Measurements from ENCODE around the gene ARMC2. TPM values are rescaled to one million over a fixed set of nuclear protein-coding genes. Genes with fewer than 3 reads are reported as not detected.
A peak's percentile ranks its signal among the peaks of the same experiment; 100 is the strongest.

ARMC2 gene
- total RNA-seq, 3 donors from 2014 or later (not counting 1 experiment from before 2014, with no cell fraction given), result 9.4 to 13.8 (median 9.7) TPM

DNA sequence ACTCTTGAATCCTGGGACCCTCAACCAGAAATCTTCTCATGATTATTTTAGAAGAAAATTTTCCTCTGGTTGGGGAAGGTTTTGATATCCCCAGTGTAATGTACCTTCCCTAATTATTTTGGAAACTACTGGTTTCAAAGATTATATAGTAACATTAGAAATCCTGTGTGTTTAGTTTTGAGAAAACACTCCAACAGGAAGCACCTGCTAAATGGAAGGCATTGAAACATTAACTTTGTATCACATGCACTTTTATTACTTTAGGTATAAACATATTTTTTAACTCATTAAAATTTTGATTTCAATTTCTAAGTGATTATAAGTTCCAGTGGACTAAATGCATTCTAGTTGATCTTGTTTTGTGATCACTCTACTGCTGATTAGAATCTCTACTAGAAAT lies 137.1 kb downstream of the ARMC2 start:
- Mint-ChIP-seq H3K27me3 (ENCODE audit: low read depth in 2 of 2) (no peaks in the 10 kb centered on the region), H3K9me3 (no peaks in the 10 kb centered on the region), H3K27ac (no peak overlapping the region), H3K36me3 (peaks cover 18% of the 10 kb centered on the region), H3K4me3 (no peak overlapping the region), H3K4me1 (peaks cover 0 to 5% of the 10 kb centered on the region in 2 donors)
- Histone ChIP-seq H3K27me3 (ENCODE audit: control insufficient read depth, insufficient read depth, low read length) (no peaks in the 10 kb centered on the region), H3K36me3 (ENCODE audit: control insufficient read depth, insufficient read depth, low read length) (peaks cover 53% of the 10 kb centered on the region), H3K27ac (ENCODE audit: low read length) (no peak overlapping the region), H3K4me3 (ENCODE audit: low read length) (no peak overlapping the region), H3K4me1 (ENCODE audit: control insufficient read depth, insufficient read depth, low read length) (no peaks in the 10 kb centered on the region), H3K9me3 (ENCODE audit: control insufficient read depth, insufficient read depth, low read length) (no peaks in the 10 kb centered on the region)
- intact Hi-C loops (cut with micrococcal nuclease), result no loop called here
- ATAC-seq, result no peak
- TF ChIP-seq CTCF (IDR thresholded peaks at IDR 0.05), result no peak
- no peak for DNase-seq

DNA sequence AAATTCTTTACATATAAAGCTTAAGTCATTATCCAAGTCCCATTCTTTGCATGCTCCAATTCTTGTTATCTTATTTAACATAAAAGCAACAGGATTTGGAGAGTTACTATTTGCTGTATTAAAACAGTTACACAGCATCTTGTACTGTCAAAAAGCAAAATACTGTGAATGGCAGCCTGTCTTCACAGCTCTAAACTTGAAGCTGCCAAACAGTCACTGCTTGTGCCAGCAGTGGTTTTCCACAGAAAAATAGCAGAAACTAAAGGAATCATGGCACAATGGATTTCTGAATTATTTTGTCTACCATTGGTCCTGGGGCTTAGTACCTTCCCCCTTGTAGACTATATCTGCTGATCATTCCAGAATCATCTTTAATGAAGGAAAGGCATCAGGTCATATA lies 138.9 kb downstream of the ARMC2 start:
- Histone ChIP-seq H3K9me3 (ENCODE audit: control insufficient read depth, insufficient read depth, low read length) (no peaks in the 10 kb centered on the region), H3K4me1 (ENCODE audit: control insufficient read depth, insufficient read depth, low read length) (no peaks in the 10 kb centered on the region), H3K27ac (ENCODE audit: low read length) (no peak overlapping the region), H3K4me3 (ENCODE audit: low read length) (no peak overlapping the region), H3K36me3 (ENCODE audit: control insufficient read depth, insufficient read depth, low read length) (peaks cover 71% of the 10 kb centered on the region), H3K27me3 (ENCODE audit: control insufficient read depth, insufficient read depth, low read length) (no peaks in the 10 kb centered on the region)
- Mint-ChIP-seq H3K27ac (no peak overlapping the region), H3K36me3 (peaks cover 34% of the 10 kb centered on the region), H3K4me3 (no peak overlapping the region), H3K9me3 (no peaks in the 10 kb centered on the region), H3K4me1 (peaks cover 5 to 6% of the 10 kb centered on the region in 2 donors), H3K27me3 (ENCODE audit: low read depth in 2 of 2) (no peaks in the 10 kb centered on the region)
- intact Hi-C loops (cut with micrococcal nuclease), result no loop called here
- no peak for TF ChIP-seq CTCF (IDR thresholded peaks at IDR 0.05)
- ATAC-seq (no peak), DNase-seq (no peak)

GRCh38 chr6:108988296-108988695 lies 140.1 kb downstream of the ARMC2 start:
- Histone ChIP-seq H3K27ac (ENCODE audit: low read length) (no peak overlapping the region), H3K36me3 (ENCODE audit: control insufficient read depth, insufficient read depth, low read length) (peaks cover 83% of the 10 kb centered on the region), H3K4me3 (ENCODE audit: low read length) (no peak overlapping the region), H3K4me1 (ENCODE audit: control insufficient read depth, insufficient read depth, low read length) (no peaks in the 10 kb centered on the region), H3K9me3 (ENCODE audit: control insufficient read depth, insufficient read depth, low read length) (no peaks in the 10 kb centered on the region), H3K27me3 (ENCODE audit: control insufficient read depth, insufficient read depth, low read length) (no peaks in the 10 kb centered on the region)
- H3K4me3 Mint-ChIP-seq, result no peak overlapping the region
- intact Hi-C loops (cut with micrococcal nuclease), result no loop called here
- peaks cover under 1 to 6% of the 10 kb centered on the region in 2 donors for H3K4me1 Mint-ChIP-seq
- H3K36me3 Mint-ChIP-seq, result peaks cover 34% of the 10 kb centered on the region
- TF ChIP-seq CTCF (IDR thresholded peaks at IDR 0.05), result no peak
- DNase-seq, result no peak
- no CpG with 5 or more reads among the region's 3 CpGs for whole genome bisulfite sequencing (ENCODE audit: insufficient coverage)
- no peak for ATAC-seq
- H3K9me3 Mint-ChIP-seq, result no peaks in the 10 kb centered on the region
- no peaks in the 10 kb centered on the region for H3K27me3 Mint-ChIP-seq (ENCODE audit: low read depth in 2 of 2)
- peak overlapping the region; percentile 20 to 34 for H3K27ac Mint-ChIP-seq

DNA sequence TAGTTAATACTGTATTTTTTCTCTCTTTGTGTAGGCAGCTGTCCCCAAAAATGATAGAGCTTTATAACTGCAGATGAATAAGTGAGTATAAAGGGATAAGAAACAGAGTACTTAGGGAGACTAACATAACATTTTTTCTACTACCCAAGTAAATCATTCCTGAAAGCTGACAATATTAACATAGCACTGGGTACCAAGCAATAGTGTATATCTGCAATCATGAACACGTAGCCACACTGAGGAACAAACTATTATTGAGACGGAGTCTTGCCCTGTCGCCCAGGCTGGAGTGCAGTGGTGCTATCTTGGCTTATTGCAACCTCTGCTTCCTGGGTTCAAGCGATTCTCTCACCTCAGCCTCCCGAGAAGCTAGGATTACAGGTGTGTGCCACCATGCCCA lies 140.5 kb downstream of the ARMC2 start:
- Histone ChIP-seq H3K27me3 (ENCODE audit: control insufficient read depth, insufficient read depth, low read length) (no peaks in the 10 kb centered on the region), H3K4me3 (ENCODE audit: low read length) (no peak overlapping the region), H3K9me3 (ENCODE audit: control insufficient read depth, insufficient read depth, low read length) (no peaks in the 10 kb centered on the region), H3K4me1 (ENCODE audit: control insufficient read depth, insufficient read depth, low read length) (no peaks in the 10 kb centered on the region), H3K27ac (ENCODE audit: low read length) (no peak overlapping the region), H3K36me3 (ENCODE audit: control insufficient read depth, insufficient read depth, low read length) (peaks cover 87% of the 10 kb centered on the region)
- no peak for TF ChIP-seq CTCF (IDR thresholded peaks at IDR 0.05)
- H3K4me1 Mint-ChIP-seq, result peaks cover 0 to 6% of the 10 kb centered on the region in 2 donors
- intact Hi-C loops (cut with micrococcal nuclease), result no loop called here
- H3K36me3 Mint-ChIP-seq, result peaks cover 34% of the 10 kb centered on the region
- DNase-seq, result no peak
- ATAC-seq, result no peak
- 97% methylated on average over 5 of the region's 5 CpGs for WGBS (ENCODE audit: insufficient coverage)
- H3K27me3 Mint-ChIP-seq (ENCODE audit: low read depth in 2 of 2), result no peaks in the 10 kb centered on the region
- no peak overlapping the region for H3K4me3 Mint-ChIP-seq
- H3K27ac Mint-ChIP-seq, result peak overlapping the region in 1 of 2 donors; percentile 34
- no peaks in the 10 kb centered on the region for H3K9me3 Mint-ChIP-seq

All from natural killer cell (primary cell).